ENCODE measurements around the gene MYO1E. TPM values are rescaled to one million over a fixed set of nuclear protein-coding genes. Genes with fewer than 3 reads are reported as not detected.
"Not testable (repeated sequence)": the region's sequence is repeated elsewhere in the genome, so short reads cannot be mapped to it uniquely, and the experiment has no call there.

The MYO1E gene
- total and polyA plus RNA-seq, 7 experiments from 2014 or later, result 2.3 to 67.1 (median 3.7) TPM; not detected in 2

DNA sequence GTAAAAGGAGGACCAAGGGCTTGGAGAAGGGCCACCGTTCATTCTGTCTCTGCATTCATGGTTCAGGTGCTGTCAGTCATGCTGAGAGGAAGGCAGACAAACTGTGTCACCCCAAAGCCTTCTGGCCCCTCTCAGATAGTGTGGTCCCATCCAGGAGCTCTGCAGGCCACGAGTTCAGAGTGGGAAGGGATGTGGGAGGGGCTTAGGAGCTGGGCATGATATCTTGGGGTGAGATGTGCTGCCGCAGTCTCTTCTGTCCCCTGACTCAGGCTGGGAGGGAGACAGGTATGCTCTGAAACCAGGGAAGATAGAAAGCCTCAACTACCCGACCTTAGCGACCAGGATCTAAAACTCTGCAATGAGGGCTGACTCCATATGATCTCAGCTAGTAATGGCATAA lies 19.6 kb upstream of the MYO1E start:
- CTCF ChIA-PET, result no interaction called here
- Mint-ChIP-seq H3K36me3 (peaks cover 0 to 1% (median 0%) of the 10 kb centered on the region in 5 donors), H3K27ac (no peak overlapping the region), H3K9me3 (no peaks in the 10 kb centered on the region), H3K27me3 (peaks cover 5 to 25% (median 14%) of the 10 kb centered on the region in 5 donors), H3K4me3 (no peak overlapping the region), H3K4me1 (peaks cover 0 to 5% (median 0%) of the 10 kb centered on the region in 7 donors)
- H3K27me3 ChIP-seq (ENCODE audit: control insufficient read depth in 2 of 2, insufficient read depth in 2 of 2, low read length in 2 of 2), result no peaks in the 10 kb centered on the region
- ATAC-seq, result no peak
- no peaks in the 10 kb centered on the region for H3K9me3 ChIP-seq (ENCODE audit: control insufficient read depth in 2 of 3, low read length in 3 of 3)
- H3K4me3 ChIP-seq (ENCODE audit: low read length), result no peak overlapping the region
- no peak overlapping the region for H3K27ac ChIP-seq (ENCODE audit: low read depth, low read length)
- POLR2A ChIA-PET, result no interaction called here
- no peaks in the 10 kb centered on the region for H3K4me1 ChIP-seq (ENCODE audit: control insufficient read depth in 2 of 2, insufficient read depth in 2 of 2, low read length in 2 of 2)
- intact Hi-C loops (cut with micrococcal nuclease), result no loop called here
- no peak for DNase-seq
- H3K36me3 ChIP-seq (ENCODE audit: control insufficient read depth in 2 of 3, insufficient read depth in 3 of 3, low read length in 3 of 3), result no peaks in the 10 kb centered on the region

DNA sequence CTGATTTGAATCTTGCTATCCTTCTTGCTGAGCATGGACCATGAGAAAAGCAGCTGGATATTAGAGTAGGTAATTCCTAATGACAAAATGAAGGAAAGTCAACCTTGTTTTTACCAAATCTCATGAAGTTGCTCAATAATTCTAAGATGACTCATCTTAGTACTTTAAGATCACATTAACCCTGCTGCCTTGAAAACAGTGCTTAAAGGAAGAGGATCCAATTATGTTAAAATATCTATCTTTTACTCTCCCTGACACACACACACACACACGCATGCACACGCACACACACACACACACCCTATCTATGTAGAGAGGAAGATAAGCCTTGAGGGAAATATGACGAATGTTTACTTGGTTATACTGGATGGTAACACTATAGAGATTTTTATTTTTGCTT lies 16.0 kb upstream of the MYO1E start:
- ChIA-PET CTCF (no interaction called here), POLR2A (no interaction called here)
- Mint-ChIP-seq H3K4me1 (peaks cover 0 to 18% (median 0%) of the 10 kb centered on the region in 7 donors), H3K4me3 (no peak overlapping the region), H3K9me3 (peaks cover 0 to 3% (median 0%) of the 10 kb centered on the region in 11 donors), H3K27ac (no peak overlapping the region), H3K27me3 (no peaks in the 10 kb centered on the region), H3K36me3 (peaks cover 0 to 3% (median 0%) of the 10 kb centered on the region in 5 donors)
- no peak overlapping the region for H3K27ac ChIP-seq (ENCODE audit: low read depth, low read length)
- no peaks in the 10 kb centered on the region for H3K4me1 ChIP-seq (ENCODE audit: control insufficient read depth in 2 of 2, insufficient read depth in 2 of 2, low read length in 2 of 2)
- H3K9me3 ChIP-seq (ENCODE audit: control insufficient read depth in 2 of 3, low read length in 3 of 3), result no peaks in the 10 kb centered on the region
- intact Hi-C loops (cut with micrococcal nuclease), result no loop called here
- no peak for DNase-seq
- no peaks in the 10 kb centered on the region for H3K36me3 ChIP-seq (ENCODE audit: control insufficient read depth in 2 of 3, insufficient read depth in 3 of 3, low read length in 3 of 3)
- peak; percentile 34 for ATAC-seq
- no peak overlapping the region for H3K4me3 ChIP-seq (ENCODE audit: low read length)
- no peaks in the 10 kb centered on the region for H3K27me3 ChIP-seq (ENCODE audit: control insufficient read depth in 2 of 2, insufficient read depth in 2 of 2, low read length in 2 of 2)

DNA sequence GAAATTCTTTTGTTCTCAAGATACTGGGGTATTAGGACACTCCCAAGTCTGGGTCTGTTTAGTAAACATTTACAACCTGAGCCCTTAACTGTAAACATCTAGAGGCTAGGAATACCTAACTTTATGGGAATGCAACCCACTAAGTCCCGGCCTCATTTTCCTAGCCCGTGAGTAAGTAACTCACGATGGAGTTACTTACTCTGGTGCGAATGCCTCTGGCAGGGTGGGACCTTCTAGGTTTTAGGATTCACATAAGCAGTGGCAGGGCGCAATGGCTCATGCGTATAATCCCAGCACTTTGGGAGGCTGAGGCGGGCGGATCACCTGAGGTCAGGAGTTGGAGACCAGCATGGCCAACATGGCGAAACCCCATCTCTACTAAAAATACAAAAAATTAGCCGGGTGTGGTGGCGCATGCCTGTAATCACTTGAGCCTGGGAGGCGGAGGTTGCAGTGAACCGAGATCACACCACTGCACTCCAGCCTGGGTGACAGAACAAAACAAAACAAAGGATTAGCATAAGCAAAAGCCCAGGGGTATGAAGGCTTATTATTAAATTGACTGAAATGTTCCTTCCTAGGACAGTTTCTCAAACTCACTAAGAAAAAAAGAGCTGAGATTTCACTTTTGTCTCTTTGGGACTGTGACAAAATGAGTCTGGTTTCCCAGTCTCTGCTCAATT lies 14.7 kb upstream of the MYO1E start:
- Mint-ChIP-seq H3K4me1 (peaks cover 0 to 18% (median 0%) of the 10 kb centered on the region in 7 donors), H3K27ac (peak overlapping the region in 1 of 9 donors; percentile 38)
- POLR2A ChIA-PET, result interaction anchor here (0.6 kb wide), 1 partner anchor 807 kb away, joined by 3 read pairs; no protein-coding TSS in a partner anchor
- H3K9me3 ChIP-seq (ENCODE audit: control insufficient read depth in 2 of 3, low read length in 3 of 3); DNase-seq; H3K36me3 ChIP-seq (ENCODE audit: control insufficient read depth in 2 of 3, insufficient read depth in 3 of 3, low read length in 3 of 3); H3K27ac ChIP-seq (ENCODE audit: low read depth, low read length); H3K36me3 Mint-ChIP-seq; H3K27me3 ChIP-seq (ENCODE audit: control insufficient read depth in 2 of 2, insufficient read depth in 2 of 2, low read length in 2 of 2); ATAC-seq; H3K27me3 Mint-ChIP-seq; H3K4me1 ChIP-seq (ENCODE audit: control insufficient read depth in 2 of 2, insufficient read depth in 2 of 2, low read length in 2 of 2); H3K4me3 ChIP-seq (ENCODE audit: low read length); H3K4me3 Mint-ChIP-seq; intact Hi-C loops (cut with micrococcal nuclease); CTCF ChIA-PET; H3K9me3 Mint-ChIP-seq: not testable (repeated sequence)

DNA sequence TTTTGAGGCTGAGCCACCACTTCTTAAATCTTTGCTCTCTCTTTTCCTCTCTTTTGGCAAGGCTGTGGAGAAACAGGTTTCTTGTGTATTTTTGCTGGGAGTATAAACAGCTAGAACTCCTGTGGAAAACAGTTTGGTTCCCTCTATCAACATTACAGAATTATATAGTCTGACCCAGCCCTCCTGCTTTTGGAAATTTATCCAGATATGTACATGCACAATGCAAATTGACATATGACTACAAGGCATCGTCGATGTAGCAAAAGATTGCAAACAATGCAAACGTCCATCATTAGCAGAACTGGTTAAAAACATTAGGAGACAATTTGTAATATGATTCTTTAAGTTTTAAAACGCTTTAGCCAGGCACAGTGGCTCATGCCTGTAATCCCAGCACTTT lies 12.5 kb upstream of the MYO1E start:
- Histone ChIP-seq H3K36me3 (ENCODE audit: control insufficient read depth in 2 of 3, insufficient read depth in 3 of 3, low read length in 3 of 3) (no peaks in the 10 kb centered on the region), H3K27ac (ENCODE audit: low read depth, low read length) (no peak overlapping the region), H3K4me3 (ENCODE audit: low read length) (no peak overlapping the region), H3K4me1 (ENCODE audit: control insufficient read depth in 2 of 2, insufficient read depth in 2 of 2, low read length in 2 of 2) (no peaks in the 10 kb centered on the region), H3K27me3 (ENCODE audit: control insufficient read depth in 2 of 2, insufficient read depth in 2 of 2, low read length in 2 of 2) (no peaks in the 10 kb centered on the region), H3K9me3 (ENCODE audit: control insufficient read depth in 2 of 3, low read length in 3 of 3) (no peaks in the 10 kb centered on the region)
- Mint-ChIP-seq H3K36me3 (peaks cover 0 to 12% (median 0%) of the 10 kb centered on the region in 5 donors), H3K27ac (no peak overlapping the region), H3K9me3 (peaks cover 0 to 3% (median 0%) of the 10 kb centered on the region in 11 donors), H3K27me3 (peaks cover 0 to 6% (median 0%) of the 10 kb centered on the region in 5 donors), H3K4me3 (peak overlapping the region in 1 of 10 donors; percentile 37), H3K4me1 (peaks cover 0 to 25% (median 0%) of the 10 kb centered on the region in 7 donors)
- ChIA-PET CTCF (interaction anchor here (0.7 kb wide), 1 partner anchor 405 kb away, joined by 3 read pairs; no protein-coding TSS in a partner anchor), POLR2A (no interaction called here)
- no peak for DNase-seq
- intact Hi-C loops (cut with micrococcal nuclease), result no loop called here
- ATAC-seq, result no peak

DNA sequence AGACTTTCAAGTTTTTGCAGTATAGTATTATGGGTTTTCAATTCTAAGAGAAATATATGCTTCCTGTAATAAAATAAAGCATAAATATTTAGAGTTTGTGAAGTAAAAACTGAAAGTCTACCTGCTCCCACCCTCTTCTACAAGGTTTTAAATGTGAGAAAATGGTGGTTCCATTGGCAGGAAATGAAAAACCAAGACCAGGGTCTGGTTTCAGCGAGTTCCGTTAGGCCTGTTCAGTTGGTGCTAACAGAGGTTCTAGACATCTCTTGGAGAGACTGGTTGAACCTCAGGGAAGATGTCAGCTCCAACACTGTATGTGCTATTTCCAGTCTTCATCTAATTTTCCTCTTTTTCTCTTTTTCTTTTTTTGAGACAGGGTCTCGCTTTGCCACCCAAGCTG lies 11.8 kb upstream of the MYO1E start:
- peaks cover 0 to 8% (median 0%) of the 10 kb centered on the region in 5 donors for H3K27me3 Mint-ChIP-seq
- DNase-seq, result no peak
- H3K9me3 ChIP-seq (ENCODE audit: control insufficient read depth in 2 of 3, low read length in 3 of 3), result no peaks in the 10 kb centered on the region
- peaks cover 0 to 13% (median 0%) of the 10 kb centered on the region in 5 donors for H3K36me3 Mint-ChIP-seq
- peak overlapping the region in 1 of 9 donors; percentile 46 for H3K27ac Mint-ChIP-seq
- no peak overlapping the region for H3K27ac ChIP-seq (ENCODE audit: low read depth, low read length)
- no peaks in the 10 kb centered on the region for H3K36me3 ChIP-seq (ENCODE audit: control insufficient read depth in 2 of 3, insufficient read depth in 3 of 3, low read length in 3 of 3)
- H3K4me3 Mint-ChIP-seq, result peak overlapping the region in 1 of 10 donors; percentile 4
- ChIA-PET CTCF (interaction anchor here (0.7 kb wide), 1 partner anchor 404 kb away, joined by 3 read pairs; no protein-coding TSS in a partner anchor), POLR2A (no interaction called here)
- peaks cover 0 to 25% (median 0%) of the 10 kb centered on the region in 7 donors for H3K4me1 Mint-ChIP-seq
- peak; percentile 48 for ATAC-seq
- H3K4me1 ChIP-seq (ENCODE audit: control insufficient read depth in 2 of 2, insufficient read depth in 2 of 2, low read length in 2 of 2), result no peaks in the 10 kb centered on the region
- no peak overlapping the region for H3K4me3 ChIP-seq (ENCODE audit: low read length)
- intact Hi-C loops (cut with micrococcal nuclease), result no loop called here
- peaks cover 0 to 3% (median 0%) of the 10 kb centered on the region in 11 donors for H3K9me3 Mint-ChIP-seq
- no peaks in the 10 kb centered on the region for H3K27me3 ChIP-seq (ENCODE audit: control insufficient read depth in 2 of 2, insufficient read depth in 2 of 2, low read length in 2 of 2)

DNA sequence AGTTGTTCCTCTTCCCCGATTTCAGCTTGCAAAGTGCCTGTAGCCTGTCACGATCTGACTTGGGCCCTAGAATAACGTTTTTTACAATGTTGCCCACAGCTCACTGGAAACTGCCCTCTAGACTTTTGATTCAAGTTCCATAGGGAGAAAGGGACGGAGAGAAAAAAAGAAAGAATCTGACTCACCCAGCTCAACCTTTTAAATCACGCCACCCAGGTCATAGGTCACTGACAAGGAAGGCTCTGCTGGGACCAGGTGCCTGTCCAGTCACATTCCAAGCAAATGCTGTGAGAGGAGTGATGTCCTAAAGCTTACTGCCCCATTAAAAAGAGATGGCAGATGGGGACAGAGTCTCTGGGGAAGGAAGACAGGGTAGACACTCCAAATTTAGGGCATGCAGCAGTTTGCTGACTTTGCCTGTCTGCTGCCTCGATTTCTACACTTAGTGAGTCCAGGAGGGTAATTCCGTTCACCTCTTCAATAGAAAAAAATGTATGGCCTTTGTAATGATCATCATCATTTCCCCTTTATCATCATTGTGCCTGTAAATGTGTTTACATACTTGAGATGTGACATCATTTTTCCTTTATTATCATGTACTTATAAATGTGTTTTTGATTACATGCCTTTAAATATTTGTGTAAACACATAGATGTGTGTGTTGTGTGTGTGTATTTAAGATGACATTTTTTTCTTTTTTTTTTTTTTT lies 8.4 kb upstream of the MYO1E start:
- ATAC-seq (no peak), DNase-seq (no peak)
- POLR2A ChIA-PET, result interaction anchor here (0.7 kb wide), 1 partner anchor 591 kb away, joined by 8 read pairs; no protein-coding TSS in a partner anchor
- Mint-ChIP-seq H3K9me3 (peaks cover 0 to 3% (median 0%) of the 10 kb centered on the region in 11 donors), H3K27me3 (peaks cover 4 to 23% (median 7%) of the 10 kb centered on the region in 5 donors), H3K4me3 (no peak overlapping the region), H3K4me1 (peaks cover 0 to 16% (median 0%) of the 10 kb centered on the region in 7 donors), H3K27ac (no peak overlapping the region), H3K36me3 (peaks cover 0 to 15% (median 0%) of the 10 kb centered on the region in 5 donors)
- CTCF ChIA-PET, result no interaction called here
- Histone ChIP-seq H3K27me3 (ENCODE audit: control insufficient read depth in 2 of 2, insufficient read depth in 2 of 2, low read length in 2 of 2) (no peaks in the 10 kb centered on the region), H3K4me3 (ENCODE audit: low read length) (no peak overlapping the region), H3K36me3 (ENCODE audit: control insufficient read depth in 2 of 3, insufficient read depth in 3 of 3, low read length in 3 of 3) (no peaks in the 10 kb centered on the region), H3K9me3 (ENCODE audit: control insufficient read depth in 2 of 3, low read length in 3 of 3) (no peaks in the 10 kb centered on the region), H3K4me1 (ENCODE audit: control insufficient read depth in 2 of 2, insufficient read depth in 2 of 2, low read length in 2 of 2) (no peaks in the 10 kb centered on the region), H3K27ac (ENCODE audit: low read depth, low read length) (no peak overlapping the region)
- intact Hi-C loops (cut with micrococcal nuclease), result no loop called here

Data from naive thymus-derived CD4-positive, alpha-beta T cell (primary cell).